Activated CD4-positive, CD25-positive, alpha-beta regulatory T cell treated with anti-CD3 and anti-CD28 coated beads, Interleukin-2, amount 50 U/mL, for 16 hours (primary cell): ENCODE results near the gene SNX8.

ENCODE experiments used
- DNase-seq: peaks from one replicate; pipeline ENCODE4 v3.0.0-alpha.2; 2020; ENCODE audit warnings: low read depth, low spot score

The SNX8 gene

DNA sequence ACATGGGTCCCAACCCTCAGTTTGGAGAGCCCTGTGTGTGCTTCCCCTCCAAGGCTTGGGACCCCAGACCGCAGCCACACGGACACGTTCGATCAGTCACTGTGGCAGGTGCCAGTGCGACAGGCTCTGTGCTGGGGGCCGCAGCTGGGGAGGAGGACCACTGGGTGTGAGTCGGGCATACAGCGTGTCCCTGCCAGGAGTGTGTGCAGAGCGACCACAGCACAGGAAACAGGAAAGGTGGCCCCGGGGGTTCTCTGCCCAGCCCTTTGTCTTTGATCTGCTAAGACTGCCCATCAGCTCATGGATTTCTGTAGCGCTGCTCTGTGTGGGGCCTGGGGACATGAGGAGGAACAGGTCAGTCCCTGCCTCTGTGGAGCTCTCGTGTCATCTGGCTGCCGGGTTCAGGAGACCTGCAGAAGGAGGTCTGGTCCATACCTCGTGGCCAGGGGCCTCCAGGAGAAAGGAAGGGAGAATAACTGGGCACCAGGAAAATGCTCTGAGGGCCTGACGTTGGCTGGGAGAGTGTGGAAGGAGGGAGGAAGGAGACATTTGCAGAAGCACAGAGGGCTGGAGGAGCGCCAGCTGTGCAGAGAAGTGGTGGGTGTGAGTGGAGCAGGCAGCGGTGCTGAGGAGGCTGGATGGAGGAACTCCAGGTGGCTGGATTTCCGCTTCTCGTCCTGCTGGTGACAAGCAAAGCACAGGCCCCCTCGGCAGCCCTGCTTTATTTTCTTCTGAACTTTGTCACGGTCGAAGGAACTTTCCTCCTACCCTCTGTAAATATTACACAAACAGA, 68.2 kb downstream of the SNX8 start:
- no peak for DNase-seq

DNA sequence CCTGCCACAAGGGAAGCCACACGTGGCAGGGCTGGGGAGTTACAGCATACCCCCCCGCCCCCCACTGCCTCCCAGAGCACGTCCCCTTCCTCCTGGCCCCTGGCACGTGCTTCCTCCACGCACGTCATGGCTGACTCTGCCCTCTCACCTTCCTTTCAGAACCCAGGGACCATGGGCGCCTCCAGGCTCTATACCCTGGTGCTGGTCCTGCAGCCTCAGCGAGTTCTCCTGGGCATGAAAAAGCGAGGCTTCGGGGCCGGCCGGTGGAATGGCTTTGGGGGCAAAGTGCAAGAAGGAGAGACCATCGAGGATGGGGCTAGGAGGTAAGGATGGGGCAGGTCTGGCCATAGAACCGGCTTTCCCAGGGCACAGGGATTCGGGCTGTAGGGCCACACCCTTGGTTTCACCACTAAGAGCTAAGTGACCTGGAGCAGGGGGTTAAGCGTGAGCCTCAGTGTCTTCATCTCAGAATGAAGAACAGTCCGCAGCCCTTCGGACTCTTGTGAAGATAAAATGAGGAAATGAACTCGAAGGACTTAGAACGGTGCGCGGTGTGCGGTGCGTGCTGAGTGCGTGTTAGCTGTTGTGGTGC, 69.7 kb downstream of the SNX8 start:
- DNase-seq, result no peak

DNA sequence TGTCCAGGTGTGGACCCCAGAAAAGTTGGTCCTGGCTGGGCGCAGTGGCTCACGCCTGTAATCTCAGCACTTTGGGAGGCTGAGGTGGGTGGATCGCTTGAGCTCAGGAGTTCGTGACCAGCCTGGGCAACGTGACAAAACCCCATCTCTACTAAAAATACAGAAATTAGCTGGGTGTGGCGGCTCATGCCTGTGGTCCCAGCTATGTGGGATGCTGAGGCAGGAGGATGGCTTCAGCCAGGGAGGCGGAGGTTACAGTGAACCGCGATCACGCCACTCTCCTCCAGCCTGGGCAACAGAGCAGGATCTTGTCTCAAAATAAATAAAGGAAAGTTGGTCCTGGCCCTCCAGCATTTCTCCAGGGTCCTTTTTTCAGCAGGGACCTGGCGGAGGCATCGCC, 70.8 kb downstream of the SNX8 start:
- no peak for DNase-seq

DNA sequence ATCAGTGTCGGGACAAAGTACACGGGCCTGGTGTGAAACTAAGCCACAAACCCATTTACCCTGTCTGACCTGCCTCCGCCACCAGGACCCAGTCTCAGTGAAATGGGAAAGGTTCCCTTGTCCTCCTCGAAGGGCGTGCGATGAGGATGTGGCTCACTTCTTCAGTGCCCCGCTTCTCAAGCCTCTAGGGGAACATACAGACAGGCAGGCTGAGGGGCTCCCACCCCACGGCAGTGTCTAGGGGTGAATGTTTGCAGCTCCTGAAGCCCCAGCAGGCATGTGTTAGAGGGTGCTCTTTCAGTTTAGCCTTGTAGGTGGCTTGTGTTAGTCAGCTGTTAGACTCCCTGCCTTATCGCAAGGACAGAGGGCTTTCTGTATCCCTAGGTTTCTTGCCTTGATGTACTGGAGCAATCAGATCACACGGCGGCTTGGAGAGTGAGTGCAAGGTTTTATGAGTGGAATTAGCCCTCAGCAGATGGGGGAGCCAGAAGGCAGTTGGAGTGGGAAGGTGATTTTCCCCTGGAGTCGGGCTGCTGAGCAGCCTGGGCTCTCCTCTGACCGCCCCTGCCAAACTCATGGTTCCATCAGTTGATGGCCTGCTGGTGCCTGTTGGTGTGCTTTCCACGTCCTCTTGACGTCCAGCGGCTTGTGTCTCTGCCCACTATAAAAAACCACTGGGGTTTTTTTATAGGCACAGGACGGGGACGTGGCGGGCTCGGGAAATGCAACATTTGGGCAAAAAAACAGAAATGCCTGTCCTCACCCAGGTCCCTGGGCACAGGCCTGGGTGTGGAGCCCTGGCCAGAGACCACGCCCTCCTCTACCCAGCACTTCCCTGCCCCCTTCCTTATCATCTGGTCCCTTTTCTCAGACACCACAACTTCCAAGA, 71.5 kb downstream of the SNX8 start:
- DNase-seq, result no peak

DNA sequence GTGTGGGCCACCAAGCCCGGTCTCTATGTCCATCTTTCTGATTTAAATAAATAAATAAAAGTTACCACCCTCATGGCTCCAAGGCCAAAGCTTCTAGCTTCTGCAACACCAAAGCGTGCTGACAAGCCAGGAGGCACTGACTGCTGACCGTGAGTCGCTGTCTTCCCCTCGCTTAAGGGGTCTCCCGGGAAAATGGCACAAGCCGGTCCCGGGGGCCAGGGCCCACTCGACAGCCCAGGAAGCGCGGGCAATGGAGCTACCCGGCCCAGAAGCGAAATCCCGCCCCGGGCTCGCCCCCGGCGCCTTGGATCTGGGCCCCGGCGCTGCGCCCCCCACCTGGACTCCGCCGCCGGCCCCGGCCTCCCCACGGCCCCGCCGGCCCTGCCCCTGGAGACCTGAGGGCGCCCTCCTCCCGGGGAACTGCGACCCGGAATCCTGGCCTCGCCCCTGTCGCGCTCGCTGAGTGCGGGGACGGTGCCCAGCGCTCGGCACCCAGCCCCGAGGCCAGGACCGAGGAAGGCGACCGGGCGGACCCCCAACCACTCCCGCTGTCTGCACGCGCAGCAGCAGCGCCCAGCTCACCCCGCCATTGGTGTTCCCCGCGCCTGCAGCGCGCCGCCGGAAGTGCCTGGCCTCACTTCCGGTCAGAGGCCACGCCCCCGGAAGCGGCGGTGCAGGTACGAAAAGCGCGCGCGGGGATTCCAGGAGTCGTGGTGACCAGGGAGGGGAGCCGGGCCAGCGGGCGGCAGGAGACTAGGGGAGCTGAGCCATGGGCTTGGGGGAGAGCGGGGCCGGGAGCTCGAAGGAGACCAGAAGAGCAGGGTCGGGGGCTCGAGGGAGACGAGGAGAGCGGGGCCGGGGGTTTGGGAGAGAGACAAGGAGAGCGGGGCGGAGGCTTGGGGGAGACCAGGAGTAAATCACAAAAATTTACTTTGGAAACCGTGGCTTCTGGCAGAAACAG, 72.4 kb downstream of the SNX8 start, which contains the start of the genes MRM2 and NUDT1:
Gene MRM2, minus strand, starts transcription at position 626 of the 961 bp plus-strand sequence. Its CDS starts 36 bp downstream, at position 590.
Gene NUDT1, plus strand, starts transcription at position 647 of the 961 bp plus-strand sequence. CDS start 2,349 bp downstream, outside the sequence.
- peak; percentile 46 for DNase-seq

DNA sequence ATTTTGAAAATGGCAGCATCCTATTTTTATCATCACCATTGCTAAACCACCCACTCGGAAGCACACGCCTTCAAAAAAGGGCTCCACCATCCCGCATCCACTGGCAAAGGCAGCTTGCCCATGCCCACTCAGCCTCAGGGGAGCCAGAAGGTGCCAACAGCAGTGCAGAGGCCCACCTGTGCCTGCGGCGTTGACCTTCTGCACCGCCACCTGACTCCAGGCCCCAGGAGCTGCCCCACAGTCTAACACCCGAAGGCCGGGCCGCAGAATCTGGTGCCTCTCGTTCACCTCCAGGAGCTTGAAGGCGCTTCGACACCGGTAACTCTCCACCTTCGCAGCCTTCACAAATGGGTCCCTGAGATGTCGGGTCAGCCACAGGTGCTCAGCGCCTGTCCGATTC, 75.0 kb downstream of the SNX8 start:
- no peak for DNase-seq

DNA sequence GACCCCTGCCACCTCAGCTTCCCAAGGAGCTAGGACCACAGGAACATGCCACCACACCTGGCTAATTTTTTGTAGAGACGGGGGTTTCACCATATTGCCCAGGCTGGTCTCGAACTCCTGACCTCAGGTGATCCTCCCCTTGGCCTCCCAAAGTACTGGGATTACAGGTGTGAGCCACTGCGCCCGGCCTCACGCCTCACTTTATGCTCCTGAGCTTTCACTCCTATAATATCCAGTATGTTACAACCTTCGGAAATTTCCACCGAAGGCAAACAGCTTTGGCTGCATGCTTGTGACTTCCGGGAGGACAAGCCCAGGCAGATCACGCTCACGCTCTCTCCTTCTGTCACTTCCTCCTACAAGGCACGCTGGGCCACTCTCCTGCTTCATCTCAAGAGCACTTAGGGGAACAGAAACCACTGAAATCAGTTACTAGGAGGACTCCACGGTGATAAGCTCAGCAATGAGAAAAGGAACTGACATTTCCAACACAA, 77.1 kb downstream of the SNX8 start:
- DNase-seq, result no peak

DNA sequence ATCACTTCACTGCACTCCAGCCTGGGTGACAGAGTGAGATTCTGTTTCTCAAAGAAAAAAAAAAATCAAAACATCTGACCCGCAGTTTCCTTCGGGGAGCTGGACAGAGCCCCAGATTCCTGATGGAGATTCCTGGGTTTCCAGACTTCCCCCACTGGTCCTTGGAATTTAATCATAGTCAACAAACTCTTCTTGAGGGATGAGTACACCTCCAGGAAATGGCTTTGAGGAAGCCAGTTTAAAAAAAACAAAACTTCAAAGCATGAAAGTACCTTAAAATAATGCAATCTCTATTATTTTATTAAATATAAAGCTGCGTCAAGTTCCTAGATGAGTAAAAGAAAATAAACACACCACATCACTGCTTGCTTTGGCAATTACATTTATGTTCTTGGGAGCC, 80.3 kb downstream of the SNX8 start:
- no peak for DNase-seq

DNA sequence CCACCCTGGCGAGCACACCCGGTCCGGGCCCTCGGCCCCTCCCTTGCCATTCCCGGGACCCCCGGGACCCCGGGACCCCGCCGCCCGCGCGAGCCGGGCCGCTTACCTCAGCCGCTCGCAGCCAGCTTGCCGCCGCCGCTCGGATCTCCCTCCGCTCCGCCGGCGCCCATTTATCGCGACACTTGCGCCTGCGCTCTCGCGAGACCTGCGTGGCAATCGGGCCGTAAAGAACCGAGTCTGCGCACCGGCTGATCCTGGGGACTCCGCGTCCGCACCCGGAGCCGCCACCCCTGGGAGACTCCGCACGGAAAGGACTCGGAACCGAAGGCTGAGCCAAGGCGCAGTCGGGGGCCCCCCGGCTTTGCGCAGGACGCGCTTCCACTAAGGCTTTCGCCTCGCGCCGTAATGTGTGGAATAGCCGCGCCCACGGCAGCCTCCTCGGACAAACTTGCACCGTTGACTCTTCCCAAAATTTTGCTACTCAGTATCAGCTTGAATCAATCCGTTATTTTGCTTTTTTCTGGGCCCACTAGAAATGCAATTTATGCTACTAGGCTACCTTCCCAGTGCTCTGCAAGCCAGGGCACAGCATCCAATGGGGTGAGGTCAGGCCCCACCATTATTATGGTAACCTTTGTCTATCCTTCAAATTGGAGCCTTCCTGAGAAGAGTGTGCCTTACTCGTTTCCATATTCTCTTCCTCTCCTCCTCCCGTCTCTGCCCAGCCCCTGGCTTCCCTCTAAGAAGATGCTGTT, 81.3 kb downstream of the SNX8 start, which contains the start of gene MAD1L1:
Gene MAD1L1, minus strand, starts transcription at position 180 of the 755 bp plus-strand sequence. CDS start 2,812 bp downstream, outside the sequence.
- DNase-seq, result peak; percentile 71

DNA sequence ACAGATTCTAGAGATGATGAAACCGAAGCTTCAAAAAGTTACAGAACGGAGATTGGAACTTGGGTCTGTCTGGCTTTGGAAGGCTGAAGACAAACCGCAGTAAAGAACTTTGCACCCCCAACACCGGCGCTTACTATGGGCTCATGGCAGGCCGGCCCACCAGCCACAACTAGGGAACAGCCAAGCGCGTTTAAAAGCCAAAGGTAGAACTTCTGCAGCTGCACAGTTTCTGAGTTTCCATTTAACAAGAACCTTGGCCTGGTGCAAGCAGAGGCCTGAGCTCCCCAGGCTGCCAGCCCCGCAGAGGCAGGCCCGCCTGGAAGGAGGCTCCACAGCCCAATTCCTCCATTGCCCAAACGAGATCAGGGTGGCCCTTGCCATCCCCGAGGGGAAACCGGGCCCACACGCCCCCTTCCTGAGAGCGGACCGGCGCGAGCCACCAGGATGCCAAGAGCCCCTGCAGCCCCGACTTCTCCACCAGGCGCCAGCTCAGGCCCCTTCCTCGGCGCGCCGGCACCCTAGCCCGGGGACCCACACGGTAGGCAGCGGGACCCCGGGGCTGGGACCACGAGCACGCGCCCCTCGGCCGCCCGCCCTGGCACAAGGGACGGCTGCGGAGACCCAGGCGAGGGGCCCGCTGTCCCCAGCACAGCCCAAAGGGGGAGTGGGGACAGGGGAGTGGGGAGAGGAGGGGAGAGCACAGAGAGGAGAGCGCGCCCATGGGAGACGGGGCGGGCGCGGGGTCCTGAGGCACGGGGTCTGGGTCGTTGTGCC, 82.1 kb downstream of the SNX8 start:
- DNase-seq, result no peak

DNA sequence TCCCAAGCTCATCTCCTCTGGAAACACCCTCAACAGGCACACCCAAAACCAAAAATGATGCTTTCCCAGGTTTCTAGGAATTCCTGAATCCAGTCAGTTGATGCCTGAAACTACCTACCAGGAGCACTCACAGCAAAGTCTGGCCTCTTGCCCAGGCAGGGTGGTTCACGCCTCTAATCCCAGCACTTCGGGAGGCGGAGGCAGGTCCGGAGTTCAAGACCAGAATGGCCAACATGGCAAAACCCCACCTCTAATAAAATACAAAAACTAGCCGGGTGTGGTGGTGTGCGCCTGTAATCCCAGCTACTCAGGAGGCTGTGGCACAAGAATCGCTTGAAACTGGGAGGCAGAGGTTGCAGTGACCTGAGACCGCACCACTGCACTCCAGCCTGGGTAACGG, 83.4 kb downstream of the SNX8 start:
- no peak for DNase-seq

DNA sequence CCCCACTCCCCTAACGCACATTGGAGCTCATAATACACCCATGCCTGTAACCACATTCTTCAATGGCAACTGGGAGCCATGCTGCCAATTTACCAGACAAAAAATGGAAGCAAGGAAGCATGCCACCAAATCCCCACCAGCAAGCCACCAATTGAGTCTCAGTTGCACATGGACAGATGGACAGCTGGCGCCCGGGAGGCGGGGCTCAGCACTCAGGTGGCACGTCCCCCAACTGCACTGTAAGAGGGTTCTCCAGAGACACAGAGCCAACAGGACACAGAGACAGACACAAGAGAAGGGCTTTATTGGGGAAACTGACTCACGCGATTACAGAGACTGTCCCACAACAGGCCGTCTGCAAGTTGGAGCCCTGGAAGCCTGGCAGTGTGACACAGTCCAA, 84.0 kb downstream of the SNX8 start:
- DNase-seq, result no peak

DNA sequence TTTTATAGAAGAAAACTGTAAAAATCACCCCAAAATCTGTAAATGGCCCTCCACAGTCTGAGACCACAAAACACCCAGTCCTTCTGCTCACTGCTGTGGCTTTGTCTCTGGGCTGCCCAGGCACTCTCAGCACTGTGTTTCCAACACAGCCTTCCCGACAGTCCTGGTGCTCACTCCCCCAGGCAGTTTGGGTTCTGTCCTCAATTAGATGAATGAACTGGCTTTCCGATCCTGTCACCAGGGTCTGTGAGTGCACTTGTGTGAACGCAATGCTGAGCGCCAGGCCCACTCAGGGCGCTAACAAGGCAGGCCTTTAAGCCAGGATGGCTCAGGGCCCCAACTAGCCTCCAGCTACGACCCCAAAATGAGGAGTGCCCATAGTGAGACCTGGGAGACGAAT, 84.8 kb downstream of the SNX8 start:
- no peak for DNase-seq

DNA sequence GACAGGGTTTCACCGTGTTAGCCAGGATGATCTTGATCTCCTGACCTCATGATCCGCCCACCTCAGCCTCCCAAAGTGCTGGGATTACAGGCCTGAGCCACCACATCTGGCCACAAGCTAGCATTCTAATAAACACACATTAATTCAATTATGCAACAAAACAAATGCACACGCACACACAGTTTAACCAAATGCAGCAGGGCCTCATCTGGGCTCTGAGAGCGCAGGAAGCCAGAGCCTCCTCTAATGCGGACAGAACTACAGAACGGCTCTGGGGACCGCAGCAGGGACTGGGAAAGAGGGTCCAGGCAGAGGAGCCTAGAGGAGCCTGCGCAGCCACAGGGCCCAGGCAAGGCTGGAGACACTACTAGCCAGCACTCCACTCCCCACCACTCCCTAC, 85.3 kb downstream of the SNX8 start:
- DNase-seq, result no peak

DNA sequence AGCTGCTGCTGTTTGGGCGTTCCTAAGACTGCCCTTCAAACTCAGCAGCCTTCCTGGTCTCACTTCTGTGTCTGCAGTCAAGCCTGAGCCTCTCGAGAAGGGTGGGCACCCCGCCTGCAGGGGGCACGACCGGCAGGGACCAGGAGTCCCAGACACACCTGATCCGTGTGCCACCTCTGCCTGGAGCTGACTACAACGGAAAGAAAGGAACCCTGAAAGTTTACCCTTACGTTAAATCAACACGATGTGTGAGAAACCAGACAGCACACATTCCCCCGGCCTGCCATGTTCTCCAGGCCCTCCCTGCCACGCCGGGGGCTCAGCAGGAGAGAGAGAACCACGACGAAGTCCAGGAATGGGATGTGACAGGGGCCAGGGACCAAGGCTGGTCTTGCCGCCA, 86.5 kb downstream of the SNX8 start:
- DNase-seq, result no peak

DNA sequence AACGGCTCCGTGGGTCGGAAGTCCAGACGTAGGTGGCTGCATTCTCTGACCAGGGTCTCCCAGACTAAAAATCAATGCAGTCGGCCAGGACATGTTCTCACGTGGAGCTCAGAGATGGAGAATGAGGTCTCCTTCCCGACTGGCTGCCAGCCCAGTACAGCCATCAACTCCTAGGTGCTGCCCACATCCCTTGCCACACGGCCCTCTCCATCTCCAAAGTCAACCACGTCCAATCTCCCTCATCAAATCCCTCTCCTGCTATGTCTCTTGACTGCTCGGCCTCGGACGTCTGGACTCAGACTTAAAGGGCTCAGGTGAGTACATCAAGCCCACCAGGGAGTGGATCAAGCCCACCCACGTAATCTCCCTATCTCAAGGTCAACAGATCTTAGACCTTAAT, 88.4 kb downstream of the SNX8 start:
- no peak for DNase-seq

DNA sequence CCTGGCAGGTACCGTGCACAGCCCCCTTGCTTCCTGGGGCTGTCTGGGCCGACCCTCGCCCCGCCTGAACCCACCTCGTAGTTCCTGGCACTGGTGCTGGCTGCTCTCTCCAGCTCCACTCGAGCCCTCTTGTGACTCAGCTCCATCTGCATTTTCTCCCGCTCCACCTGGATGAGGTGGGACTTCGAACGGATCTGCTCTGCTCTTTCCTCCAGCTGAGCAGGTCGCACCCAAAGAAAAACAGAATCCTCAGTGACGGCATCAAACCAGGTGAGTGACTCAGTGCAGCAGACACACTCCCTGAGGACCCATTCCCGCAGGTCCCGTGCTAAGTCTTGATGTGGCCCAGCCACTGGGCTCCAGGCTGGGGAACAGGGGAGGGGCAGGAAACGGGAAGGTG, 88.9 kb downstream of the SNX8 start:
- DNase-seq, result no peak

DNA sequence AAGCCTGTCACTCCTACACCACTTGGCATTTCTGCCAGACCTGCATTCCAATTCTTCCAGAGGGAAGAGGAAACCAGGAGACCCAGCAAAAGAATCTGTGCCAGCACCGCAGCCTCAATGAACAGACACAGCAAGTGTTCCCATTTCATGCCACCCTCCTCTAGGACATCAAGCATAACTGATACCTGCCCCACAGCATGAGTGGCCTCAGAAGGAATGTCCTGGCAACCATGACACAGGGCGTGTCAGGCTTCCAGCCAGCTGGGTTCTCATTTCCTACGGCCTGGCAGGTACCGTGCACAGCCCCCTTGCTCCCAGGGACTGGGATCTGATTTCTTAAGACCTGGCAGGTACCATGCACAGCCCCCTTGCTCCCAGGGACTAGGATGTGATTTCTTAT, 89.3 kb downstream of the SNX8 start:
- no peak for DNase-seq

DNA sequence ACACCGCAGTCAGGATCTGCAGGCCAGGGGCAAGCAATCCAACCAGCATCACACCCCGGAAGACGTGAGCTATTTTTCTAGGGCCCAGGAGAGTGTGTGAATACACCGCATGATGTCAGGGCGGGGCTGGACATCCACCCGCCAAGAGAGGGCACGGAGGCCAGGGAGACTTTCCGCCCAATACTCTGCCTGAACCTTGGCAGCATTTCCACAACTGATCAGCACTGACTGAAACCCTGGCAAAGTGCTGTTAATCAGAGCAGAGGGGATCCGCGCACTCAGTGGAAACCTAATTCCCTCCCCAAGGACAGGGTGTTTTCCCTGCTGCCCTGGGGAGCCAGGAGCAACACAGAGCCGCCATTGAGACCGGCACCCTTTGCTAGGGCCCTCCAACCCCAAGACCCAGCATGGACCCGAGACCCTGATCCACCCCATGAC, 89.7 kb downstream of the SNX8 start:
- DNase-seq, result no peak
